RWPE2 (cell line): ENCODE measurements around the gene DIP2C.

ENCODE experiments used
- ATAC-seq: fragments of 200-7000 bp; cut with Tn5 transposase; 3 replicates; pipeline ENCODE4 v1.9.1; 2021; ENCODE audit warnings: low read depth
- DNase-seq: peaks from one replicate; pipeline ENCODE4 v3.0.0-alpha.2; 2020; ENCODE audit warnings: low spot score
- H3K27ac ChIP-seq: fragments of 450-650 bp; 2 replicates; pipeline ENCODE4 v1.5.1; 2017; ENCODE audit warnings: mild to moderate bottlenecking; ENCODE audit not compliant: poor library complexity, severe bottlenecking
- H3K27me3 ChIP-seq: fragments of 250-450 bp; sonication (Bioruptor Pico); 2 replicates; pipeline ENCODE4 v1.5.1; 2021; ENCODE audit warnings: mild to moderate bottlenecking, moderate library complexity; ENCODE audit not compliant: insufficient read depth, poor library complexity, severe bottlenecking
- H3K36me3 ChIP-seq: fragments of 250-450 bp; sonication (Bioruptor Pico); 2 replicates; pipeline ENCODE4 v1.5.1; 2020; ENCODE audit warnings: low read depth, mild to moderate bottlenecking, moderate library complexity
- H3K4me1 ChIP-seq: fragments of 250-450 bp; sonication (Bioruptor Pico); 2 replicates; pipeline ENCODE4 v1.5.1; 2021; ENCODE audit warnings: mild to moderate bottlenecking, moderate library complexity; ENCODE audit not compliant: insufficient read depth, poor library complexity, severe bottlenecking
- H3K4me3 ChIP-seq: fragments of 250-450 bp; sonication (Bioruptor Pico); 2 replicates; pipeline ENCODE4 v1.5.1; 2021; ENCODE audit warnings: mild to moderate bottlenecking, moderate library complexity; ENCODE audit not compliant: severe bottlenecking
- H3K9me3 ChIP-seq: fragments of 250-450 bp; sonication (Bioruptor Pico); 2 replicates; pipeline ENCODE4 v1.5.1; 2021; ENCODE audit warnings: mild to moderate bottlenecking, moderate library complexity; ENCODE audit not compliant: severe bottlenecking
- CTCF ChIP-seq: fragments of 450-650 bp; IDR thresholded peaks from one replicate; pipeline ENCODE4 v1.5.1; 2017; ENCODE audit warnings: mild to moderate bottlenecking, moderate library complexity; ENCODE audit not compliant: poor library complexity, severe bottlenecking

The DIP2C gene

DNA sequence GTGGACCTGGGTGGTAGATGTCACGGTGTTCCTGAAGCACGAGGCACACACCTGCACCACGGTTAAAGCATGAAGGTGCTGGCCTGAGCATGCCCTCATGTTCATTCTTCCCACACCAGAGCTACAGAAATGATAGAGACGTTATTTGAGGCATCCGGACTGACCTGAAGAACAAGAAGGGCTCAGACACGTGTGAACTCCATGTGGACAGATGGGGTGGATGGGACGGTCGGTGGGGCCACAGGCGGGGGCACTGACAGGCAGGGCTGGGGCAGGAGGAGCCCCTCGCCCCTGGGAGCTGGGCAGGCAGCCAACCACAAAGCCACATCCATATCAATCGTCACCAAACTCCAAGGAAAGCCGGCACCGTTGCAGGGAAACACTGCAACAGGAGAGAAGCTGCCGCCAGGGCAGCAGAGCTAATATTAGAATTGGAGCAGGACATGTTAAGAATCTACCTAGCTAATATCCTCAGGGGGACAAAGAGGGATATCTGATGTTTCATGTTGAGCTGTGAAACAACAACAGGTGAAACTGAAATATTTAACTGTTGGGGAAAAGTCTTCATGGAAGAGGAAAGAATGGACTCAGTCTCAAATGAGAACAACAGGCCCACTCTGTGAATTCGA lies 37.8 kb upstream of the DIP2C start:
- ATAC-seq (no peak), DNase-seq (no peak)
- no peaks in the 10 kb centered on the region for H3K36me3 ChIP-seq
- no peak overlapping the region for H3K27ac ChIP-seq
- no peaks in the 10 kb centered on the region for H3K4me1 ChIP-seq
- H3K27me3 ChIP-seq = no peaks in the 10 kb centered on the region
- no peak overlapping the region for H3K4me3 ChIP-seq
- TF ChIP-seq CTCF = no peak
- no peaks in the 10 kb centered on the region for H3K9me3 ChIP-seq

DNA sequence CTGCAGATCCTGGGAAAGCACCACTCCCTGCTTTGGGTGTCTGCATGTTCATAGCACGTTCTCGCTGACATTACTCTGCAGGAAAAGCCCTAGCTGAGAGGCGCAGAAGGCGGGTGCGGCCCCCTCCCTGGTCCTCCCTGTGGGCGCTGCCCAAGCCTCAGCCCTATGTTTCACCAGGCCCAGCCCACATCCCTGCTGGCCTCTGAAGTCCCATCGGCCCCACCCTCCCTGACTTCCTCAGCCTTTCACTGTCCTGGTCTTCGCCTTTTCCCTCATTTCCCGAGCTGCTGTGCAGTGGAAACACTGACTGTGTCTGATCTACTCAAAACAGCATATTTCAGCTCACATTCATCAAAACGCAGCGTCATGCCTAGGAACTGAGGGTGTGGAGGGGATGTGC lies 36.3 kb upstream of the DIP2C start:
- H3K27ac ChIP-seq = no peak overlapping the region

GRCh38 chr10:725302-725701 lies 35.8 kb upstream of the DIP2C start:
- ATAC-seq = no peak
- Histone ChIP-seq H3K27me3 (no peaks in the 10 kb centered on the region), H3K36me3 (no peaks in the 10 kb centered on the region), H3K9me3 (no peaks in the 10 kb centered on the region), H3K4me1 (no peaks in the 10 kb centered on the region), H3K27ac (no peak overlapping the region), H3K4me3 (no peak overlapping the region)
- no peak for DNase-seq
- TF ChIP-seq CTCF = no peak

More for the DNA sequence above, 36.3 kb upstream of the DIP2C start:
- TF ChIP-seq CTCF = no peak
- DNase-seq (no peak), ATAC-seq (no peak)
- Histone ChIP-seq H3K36me3 (no peaks in the 10 kb centered on the region), H3K9me3 (no peaks in the 10 kb centered on the region), H3K4me1 (no peaks in the 10 kb centered on the region), H3K27me3 (no peaks in the 10 kb centered on the region), H3K4me3 (no peak overlapping the region)

GRCh38 chr10:723973-724372 lies 34.5 kb upstream of the DIP2C start:
- DNase-seq = no peak
- no peak overlapping the region for H3K27ac ChIP-seq
- no peaks in the 10 kb centered on the region for H3K4me1 ChIP-seq
- H3K27me3 ChIP-seq = no peaks in the 10 kb centered on the region
- ATAC-seq = no peak
- H3K4me3 ChIP-seq = no peak overlapping the region
- no peaks in the 10 kb centered on the region for H3K36me3 ChIP-seq
- TF ChIP-seq CTCF = no peak
- H3K9me3 ChIP-seq = no peaks in the 10 kb centered on the region

- H3K27ac ChIP-seq = no peak overlapping the region
- no peak for TF ChIP-seq CTCF
- H3K4me3 ChIP-seq = no peak overlapping the region
- H3K36me3 ChIP-seq = no peaks in the 10 kb centered on the region
- H3K27me3 ChIP-seq = no peaks in the 10 kb centered on the region
- no peaks in the 10 kb centered on the region for H3K9me3 ChIP-seq
- DNase-seq = no peak
- no peak for ATAC-seq
- H3K4me1 ChIP-seq = no peaks in the 10 kb centered on the region
Observed at GRCh38 chr10:722281-723060, 33.0 kb upstream of the DIP2C start.
